ENCODE results near the gene PCAT6. TPM values are rescaled to one million over a fixed set of nuclear protein-coding genes. Genes with fewer than 3 reads are reported as not detected.
A peak's percentile ranks its signal among the peaks of the same experiment; 100 is the strongest.

The PCAT6 gene
- total RNA-seq, 4 donors from 2014 or later = not detected

DNA sequence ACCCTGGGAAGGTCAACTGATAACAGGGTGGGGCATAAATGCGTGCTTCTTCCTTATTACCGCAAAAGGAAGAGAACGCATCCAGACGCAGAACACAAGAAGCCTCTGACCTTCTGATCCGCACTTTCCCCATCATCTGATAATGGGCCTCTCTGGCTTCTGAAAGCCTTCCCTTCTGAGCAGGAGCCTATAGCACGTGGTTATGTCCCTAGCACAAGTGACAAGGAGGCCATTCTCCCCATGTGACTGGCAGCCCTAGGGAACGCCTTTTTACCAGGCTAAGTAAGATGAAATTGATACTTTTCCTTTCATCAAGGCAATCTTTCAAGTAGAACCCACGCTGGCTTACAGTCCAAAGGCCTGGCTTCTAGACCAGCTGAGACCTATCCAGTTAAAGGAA lies 44.0 kb downstream of the PCAT6 start:
- Histone ChIP-seq H3K36me3 (no peaks in the 10 kb centered on the region), H3K9me3 (no peaks in the 10 kb centered on the region), H3K4me1 (peaks cover 0 to 9% (median 3%) of the 10 kb centered on the region in 4 donors), H3K4me3 (no peak overlapping the region), H3K27me3 (no peaks in the 10 kb centered on the region), H3K27ac (no peak overlapping the region)
- WGBS, 2 donors = 82 to 87% methylated on average over 8 of the region's 8 CpGs
- TF ChIP-seq POLR2A (IDR thresholded peaks at IDR 0.05) = no peak
- TF ChIP-seq EP300 (IDR thresholded peaks at IDR 0.05) = no peak
- TF ChIP-seq CTCF (IDR thresholded peaks at IDR 0.05) = no peak
- no peak for DNase-seq (ENCODE audit: low spot score in 2 of 2)

- WGBS, 2 donors = 91 to 94% methylated on average over 2 of the region's 2 CpGs
Measured at GRCh38 chr1:202856014-202856413, 45.3 kb downstream of the PCAT6 start.

GRCh38 chr1:202857136-202857610 lies 46.4 kb downstream of the PCAT6 start:
- H3K9me3 ChIP-seq = no peaks in the 10 kb centered on the region
- WGBS, 2 donors = 61 to 75% methylated on average over 4 of the region's 4 CpGs
- H3K4me1 ChIP-seq = peaks cover 0 to 23% (median 5%) of the 10 kb centered on the region in 4 donors
- no peaks in the 10 kb centered on the region for H3K27me3 ChIP-seq
- H3K27ac ChIP-seq = no peak overlapping the region
- no peak overlapping the region for H3K4me3 ChIP-seq
- no peaks in the 10 kb centered on the region for H3K36me3 ChIP-seq
- no peak for DNase-seq (ENCODE audit: low spot score in 2 of 2)
- TF ChIP-seq EP300 (IDR thresholded peaks at IDR 0.05) = no peak
- no peak for TF ChIP-seq POLR2A (IDR thresholded peaks at IDR 0.05)
- no peak for TF ChIP-seq CTCF (IDR thresholded peaks at IDR 0.05)

More at GRCh38 chr1:202856014-202856413, 45.3 kb downstream of the PCAT6 start:
- no peak for TF ChIP-seq EP300 (IDR thresholded peaks at IDR 0.05)
- TF ChIP-seq POLR2A (IDR thresholded peaks at IDR 0.05) = no peak
- TF ChIP-seq CTCF (IDR thresholded peaks at IDR 0.05) = no peak
- Histone ChIP-seq H3K27me3 (no peaks in the 10 kb centered on the region), H3K4me3 (no peak overlapping the region), H3K36me3 (no peaks in the 10 kb centered on the region), H3K4me1 (peaks cover 0 to 16% (median 3%) of the 10 kb centered on the region in 4 donors), H3K27ac (no peak overlapping the region), H3K9me3 (no peaks in the 10 kb centered on the region)
- no peak for DNase-seq (ENCODE audit: low spot score in 2 of 2)

DNA sequence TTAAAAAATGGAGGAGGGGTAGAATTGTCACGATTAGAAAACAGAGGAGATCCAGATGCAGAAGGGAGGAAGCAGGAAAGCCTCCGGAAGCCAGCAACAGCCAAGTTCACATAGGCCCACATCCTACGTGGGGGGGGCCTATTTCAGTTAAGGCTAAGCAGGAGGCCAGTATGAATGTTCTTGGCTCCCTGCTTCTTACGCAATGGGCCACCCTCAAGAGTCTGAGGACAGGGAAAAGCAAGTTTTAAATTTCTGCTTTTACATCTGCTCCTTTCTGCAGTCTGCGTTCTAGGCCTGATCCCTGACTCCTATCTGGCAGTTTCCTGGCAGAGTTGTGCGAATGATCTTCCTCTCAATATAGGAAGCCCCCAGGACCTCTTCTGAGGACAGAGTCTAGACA lies 47.6 kb downstream of the PCAT6 start:
- peak; percentile 47 to 86 for DNase-seq (ENCODE audit: low spot score in 2 of 2)
- Histone ChIP-seq H3K27ac (peak overlapping the region in 3 of 4 donors; percentile 4 to 74 (median 68)), H3K9me3 (no peaks in the 10 kb centered on the region), H3K4me3 (no peak overlapping the region), H3K36me3 (no peaks in the 10 kb centered on the region), H3K27me3 (no peaks in the 10 kb centered on the region), H3K4me1 (peaks cover 0 to 25% (median 5%) of the 10 kb centered on the region in 4 donors)
- no peak for TF ChIP-seq CTCF (IDR thresholded peaks at IDR 0.05)
- TF ChIP-seq POLR2A (IDR thresholded peaks at IDR 0.05) = no peak
- TF ChIP-seq EP300 (IDR thresholded peaks at IDR 0.05) = peak in 1 of 2 donors; percentile 74
- 59 to 60% methylated on average over 6 of the region's 6 CpGs for WGBS, 2 donors

DNA sequence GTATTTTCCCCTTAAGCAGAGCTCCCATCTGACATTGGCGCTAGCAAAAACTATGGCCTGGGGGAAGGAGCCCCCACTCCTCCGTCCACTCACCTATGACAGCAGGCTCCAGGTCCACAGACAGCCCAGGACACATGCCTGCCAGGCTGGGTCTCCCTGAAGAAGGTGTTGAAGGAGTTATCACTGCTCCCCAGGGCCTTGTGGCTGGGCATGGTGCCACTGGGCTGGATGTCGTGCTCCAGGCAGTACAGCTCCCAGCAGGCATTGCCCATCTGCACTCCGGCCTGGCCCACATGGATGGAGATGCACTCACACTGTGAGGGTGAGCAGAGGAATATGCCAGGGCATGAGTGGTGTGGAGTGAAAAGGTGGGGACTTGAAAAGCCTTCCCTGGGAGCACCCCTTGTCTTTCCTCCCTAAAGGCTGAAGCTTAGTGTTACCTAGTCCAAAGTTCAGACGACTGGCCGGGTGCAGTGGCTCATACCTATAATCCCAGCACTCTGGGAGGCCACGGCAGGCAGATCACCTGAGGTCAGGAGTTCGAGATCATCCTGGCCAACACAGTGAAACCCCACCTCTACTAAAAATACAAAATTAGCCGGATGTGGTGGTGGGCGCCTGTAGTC lies 48.1 kb downstream of the PCAT6 start:
- DNase-seq (ENCODE audit: low spot score in 2 of 2) = peak; percentile 22 to 29
- H3K27me3 ChIP-seq = no peaks in the 10 kb centered on the region
- 83 to 87% methylated on average over 10 of the region's 10 CpGs for WGBS, 2 donors
- H3K36me3 ChIP-seq = no peaks in the 10 kb centered on the region
- H3K27ac ChIP-seq = peak overlapping the region in 3 of 4 donors; percentile 4 to 74 (median 68)
- TF ChIP-seq EP300 (IDR thresholded peaks at IDR 0.05) (no peak), POLR2A (IDR thresholded peaks at IDR 0.05) (no peak), CTCF (IDR thresholded peaks at IDR 0.05) (no peak)
- no peaks in the 10 kb centered on the region for H3K9me3 ChIP-seq
- H3K4me1 ChIP-seq = peaks cover 0 to 25% (median 5%) of the 10 kb centered on the region in 4 donors
- no peak overlapping the region for H3K4me3 ChIP-seq
